NCI-H510A treated with DMSO at 0.1 percent for 48 hours (cell line): ENCODE data around the gene PRMT5.
"Not testable (repeated sequence)": the region's sequence is repeated elsewhere in the genome, so short reads cannot be mapped to it uniquely, and the experiment has no call there.

Experiments
- DNase-seq: peaks from one replicate; lab custom pipeline; 2025; lab: John Stamatoyannopoulos, UW

The PRMT5 gene

GRCh38 chr14:22932146-22932545 is 3.0 kb upstream of the PRMT5 start:
- no peak for DNase-seq

DNA sequence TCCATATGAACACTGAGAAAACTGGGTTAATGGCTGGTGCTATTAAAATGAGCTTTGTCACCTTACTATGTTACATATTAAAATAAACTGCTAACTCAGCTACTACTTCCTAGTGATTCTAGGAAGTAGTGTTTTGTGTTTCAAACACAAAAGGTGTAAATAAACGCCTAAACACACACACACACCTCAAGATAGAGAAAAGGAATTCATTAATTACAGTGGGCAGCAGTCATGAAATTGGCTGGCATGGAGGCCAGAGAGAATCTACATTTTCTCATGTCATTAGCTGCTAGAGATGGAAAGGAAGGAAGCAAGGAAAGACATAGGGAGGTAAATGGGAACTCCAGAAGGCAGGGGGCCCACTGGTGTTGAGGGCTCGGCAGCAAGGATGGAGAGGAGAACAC is 787 bp upstream of the PRMT5 start:
- no peak for DNase-seq

- DNase-seq, result no peak
Measured at GRCh38 chr14:22928237-22929103, 706 bp downstream of the PRMT5 start.

- no peak for DNase-seq
Measured at GRCh38 chr14:22926316-22926715, 2.9 kb downstream of the PRMT5 start.

DNA sequence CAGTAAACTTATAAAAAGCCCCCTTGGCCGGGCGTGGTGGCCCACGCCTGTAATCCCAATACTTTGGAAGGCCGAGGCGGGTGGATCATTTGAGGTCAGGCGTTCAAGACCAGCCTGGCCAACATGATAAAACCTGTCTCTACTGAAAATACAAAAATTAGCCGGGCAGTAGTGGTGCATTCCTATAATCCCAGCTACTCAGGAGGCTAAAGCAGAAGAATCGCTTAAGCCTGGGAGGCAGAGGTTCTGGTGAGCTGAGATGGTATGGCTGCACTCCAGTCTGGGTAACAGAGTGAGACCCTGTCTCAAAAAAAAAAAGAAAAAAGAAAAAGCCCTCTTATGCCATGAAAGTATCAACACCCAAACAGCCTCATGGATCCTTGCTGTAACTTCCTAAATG is 3.7 kb downstream of the PRMT5 start:
- DNase-seq, result no peak

- no peak for DNase-seq
Measured at GRCh38 chr14:22923746-22924145, 5.4 kb downstream of the PRMT5 start.

DNA sequence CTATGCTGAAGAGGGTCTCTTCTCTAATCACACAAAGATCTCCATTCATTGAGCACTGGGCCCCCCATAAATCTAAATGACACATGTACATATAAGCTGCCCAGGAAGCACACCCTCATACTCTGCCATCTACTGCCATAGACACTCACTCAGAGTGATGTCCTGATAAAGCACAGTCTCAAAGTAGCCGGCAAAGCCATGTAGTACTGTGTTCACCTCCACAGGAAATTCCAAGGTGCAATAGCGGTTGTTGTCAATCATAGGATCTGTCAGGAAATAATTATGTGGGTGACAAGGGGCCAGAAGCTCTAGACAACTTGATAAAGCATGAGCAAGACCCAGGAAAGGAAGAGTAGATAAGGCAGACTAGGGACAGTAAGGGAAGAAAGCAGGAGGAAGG is 6.9 kb downstream of the PRMT5 start:
- no peak for DNase-seq

GRCh38 chr14:22920697-22921096 is 8.5 kb downstream of the PRMT5 start:
- DNase-seq, result no peak

DNA sequence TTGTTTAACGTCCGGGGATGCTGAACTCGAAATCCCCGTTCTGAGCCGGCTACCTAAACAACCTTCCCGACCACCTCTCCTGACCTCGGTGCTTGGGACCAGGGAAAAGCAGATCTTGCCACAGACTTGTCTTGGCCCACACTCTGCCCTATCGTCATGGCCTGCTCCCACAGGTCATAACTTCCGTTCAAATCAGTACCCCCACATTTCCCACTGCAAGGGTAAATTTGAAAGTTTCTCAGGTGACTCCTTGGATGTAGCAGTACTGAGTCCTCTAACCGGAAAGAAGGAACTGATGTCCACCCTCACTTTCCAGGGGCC is 9.6 kb downstream of the PRMT5 start:
- DNase-seq, result no peak

DNA sequence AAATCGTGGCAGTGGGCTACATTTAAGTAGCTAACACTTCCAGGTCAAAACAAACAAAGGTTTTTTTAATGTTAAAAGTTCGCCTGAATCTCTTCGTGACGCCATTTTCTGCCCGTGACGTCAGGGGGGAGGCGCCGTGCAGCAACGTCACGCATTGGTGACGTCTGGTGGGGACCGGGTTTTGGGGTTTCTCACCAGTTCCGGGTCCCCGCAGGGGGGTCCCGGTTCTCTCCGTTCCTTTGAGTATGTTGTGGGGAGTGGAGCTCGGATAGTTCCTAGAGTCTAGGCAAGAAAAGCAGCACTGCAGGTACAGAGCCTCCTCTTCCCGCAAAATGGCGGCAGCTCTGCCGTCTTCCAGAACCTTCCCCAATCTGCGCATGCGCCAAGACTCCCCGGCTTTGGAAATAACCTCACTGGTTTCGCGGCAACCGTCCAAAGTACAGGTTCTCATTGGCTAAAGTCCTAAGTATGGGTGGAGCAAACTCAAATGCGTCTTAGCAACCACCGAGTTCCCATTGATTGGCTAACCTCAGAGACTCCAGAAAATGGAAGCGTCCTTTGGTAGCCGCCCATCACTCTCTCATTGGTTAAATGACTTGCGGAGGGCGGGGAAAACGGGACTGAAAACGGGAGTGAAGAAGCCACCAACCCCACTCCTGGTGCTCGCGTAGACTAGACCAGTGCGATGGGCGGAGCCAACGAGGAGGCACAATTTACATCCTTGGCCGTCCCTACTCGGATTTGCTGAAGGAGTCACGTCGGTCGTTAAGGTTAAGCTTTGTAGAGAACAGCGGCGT is 10.2 kb downstream of the PRMT5 start, which contains the start of gene RBM23:
RBM23 (minus strand) TSS at position 346 of the 797 bp plus-strand sequence.
- peak; percentile 99 for DNase-seq

DNA sequence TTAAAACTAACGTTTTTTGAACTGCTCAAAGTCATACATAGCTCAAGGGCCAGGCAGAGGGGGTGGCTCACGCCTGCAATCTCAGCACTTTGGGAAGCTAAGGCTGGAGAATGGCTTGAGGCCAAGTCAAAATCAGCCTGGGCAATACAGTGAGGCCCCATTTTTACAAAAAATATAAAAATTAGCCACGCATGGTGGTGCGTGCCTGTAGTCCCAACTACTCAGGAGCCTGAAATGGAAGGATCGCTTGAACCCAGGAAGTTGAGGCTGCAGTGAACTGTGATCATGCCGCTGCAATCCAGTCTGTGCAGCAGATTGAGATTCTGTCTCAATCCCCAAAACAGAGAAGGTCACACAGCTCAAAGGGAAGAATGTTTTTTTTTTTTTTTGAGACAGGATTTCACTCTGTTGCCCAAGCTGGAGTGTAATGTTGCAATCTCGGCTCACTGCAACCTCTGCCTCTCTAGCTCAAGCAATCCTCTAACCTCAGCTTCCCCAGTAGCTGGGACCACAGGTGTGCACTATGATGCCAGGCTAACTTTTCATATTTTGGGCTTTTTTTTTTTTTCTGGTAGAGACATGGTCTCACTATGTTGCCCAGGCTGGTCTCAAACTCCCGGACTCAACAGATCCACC is 13.2 kb downstream of the PRMT5 start:
- no peak for DNase-seq

- DNase-seq, result not testable (repeated sequence)
Measured at GRCh38 chr14:22914836-22915235, 14.3 kb downstream of the PRMT5 start.

DNA sequence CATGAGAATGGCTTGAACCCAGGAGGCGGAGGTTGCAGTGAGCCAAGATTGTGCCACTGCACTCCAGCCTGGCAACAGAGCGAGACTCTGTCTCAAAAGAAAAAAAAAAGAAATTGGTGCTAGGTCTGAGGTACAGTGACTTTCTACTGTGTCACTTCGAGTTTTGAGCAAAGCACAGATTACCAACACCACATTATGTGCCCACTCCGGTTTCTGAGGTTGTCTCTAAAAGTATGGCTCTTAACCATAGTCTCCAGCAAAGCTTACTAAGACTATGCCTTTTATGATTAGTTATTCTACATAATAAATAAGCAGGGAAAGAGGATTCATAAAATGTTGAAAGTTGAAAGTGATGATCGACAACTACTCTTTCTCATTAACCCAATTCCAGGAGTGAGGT is 18.3 kb downstream of the PRMT5 start:
- no peak for DNase-seq

DNA sequence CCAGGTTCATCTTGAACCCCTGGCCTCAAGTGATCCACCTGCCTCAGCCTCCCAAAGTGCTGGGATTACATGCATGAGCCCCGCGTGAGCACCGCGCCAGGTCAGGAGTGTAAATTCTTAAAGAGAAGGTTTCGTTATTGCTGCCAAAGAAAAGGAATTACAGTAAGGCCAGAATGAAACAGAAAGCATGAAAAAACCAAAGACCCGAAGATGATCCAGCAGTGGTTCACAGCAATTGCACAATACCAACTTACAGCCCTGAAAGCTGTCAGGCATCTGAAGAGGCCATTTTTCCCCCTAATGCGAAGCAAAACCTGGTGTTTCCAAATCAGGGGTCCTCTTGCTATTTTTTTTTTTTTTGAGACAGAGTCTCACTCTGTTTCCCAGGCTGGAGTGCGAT is 20.6 kb downstream of the PRMT5 start:
- DNase-seq, result no peak

DNA sequence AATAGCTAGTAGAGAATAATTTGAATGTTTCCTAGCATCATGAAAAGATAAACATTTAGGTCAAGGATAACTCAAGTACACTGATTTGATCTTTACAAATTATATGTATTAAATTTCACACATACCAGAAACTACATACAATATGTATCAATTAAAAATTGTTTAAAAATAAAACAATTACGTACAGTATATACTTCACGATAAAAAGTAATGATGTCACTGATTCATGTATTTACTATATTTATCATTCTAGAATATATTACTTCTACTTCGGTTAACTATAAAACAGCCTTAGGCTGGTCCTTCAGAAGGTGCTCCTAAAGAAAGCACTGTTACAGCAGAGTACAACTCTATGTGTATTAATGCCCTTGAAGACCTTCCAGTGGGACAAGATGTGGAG is 21.7 kb downstream of the PRMT5 start:
- no peak for DNase-seq

DNA sequence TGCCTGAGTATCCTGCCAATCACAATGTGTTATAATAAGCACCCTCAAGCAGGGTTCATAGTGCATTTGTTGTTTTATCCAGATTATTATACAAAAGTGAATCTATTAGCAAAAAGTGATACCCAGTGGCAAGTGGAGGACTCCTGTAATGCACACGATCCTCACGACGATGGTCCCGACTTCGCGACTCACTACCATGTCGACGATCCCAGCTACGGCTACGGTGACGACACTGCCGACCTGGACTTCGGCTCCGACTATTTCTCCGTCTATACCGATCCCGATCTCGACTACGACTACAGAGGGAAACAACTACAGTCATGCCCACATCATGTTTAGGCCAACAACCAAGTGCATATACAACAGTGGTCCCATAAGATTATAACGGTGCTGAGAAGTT is 23.1 kb downstream of the PRMT5 start:
- DNase-seq, result no peak

DNA sequence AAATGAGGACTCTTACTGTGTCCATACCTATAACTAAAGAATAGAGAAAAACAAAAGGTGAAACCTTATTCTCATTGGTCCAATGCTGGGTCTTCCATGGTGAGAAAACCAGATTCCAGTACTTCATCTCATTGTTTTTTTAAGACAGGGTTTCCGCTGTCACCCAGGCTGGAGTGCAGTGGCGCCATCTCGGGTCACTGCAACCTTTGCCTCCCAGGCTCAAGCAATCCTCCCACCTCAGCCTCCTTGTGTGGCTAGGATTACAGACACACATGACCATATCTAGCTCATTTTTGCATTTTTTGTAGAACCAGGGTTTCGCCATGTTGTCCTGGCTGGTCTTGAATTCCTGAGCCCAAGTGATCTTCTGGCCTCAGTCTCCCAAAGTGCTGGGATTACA is 23.5 kb downstream of the PRMT5 start:
- DNase-seq, result no peak

DNA sequence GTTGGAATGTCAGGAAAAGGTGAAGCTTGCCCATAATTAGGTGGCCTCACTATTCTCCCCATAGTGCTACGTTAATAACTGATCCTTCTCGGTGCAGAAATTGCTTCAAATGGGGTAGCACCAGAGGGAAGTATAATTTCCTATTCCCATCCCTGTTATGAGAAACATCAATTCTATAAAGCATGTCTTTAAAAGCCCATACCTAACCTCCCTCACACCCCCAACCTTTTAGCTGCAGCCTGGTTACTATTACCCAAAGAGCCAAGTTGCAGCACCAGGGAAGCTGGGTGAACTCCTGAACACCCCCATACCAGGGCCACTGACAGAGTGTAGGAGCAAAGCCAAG is 25.5 kb downstream of the PRMT5 start:
- DNase-seq, result no peak

DNA sequence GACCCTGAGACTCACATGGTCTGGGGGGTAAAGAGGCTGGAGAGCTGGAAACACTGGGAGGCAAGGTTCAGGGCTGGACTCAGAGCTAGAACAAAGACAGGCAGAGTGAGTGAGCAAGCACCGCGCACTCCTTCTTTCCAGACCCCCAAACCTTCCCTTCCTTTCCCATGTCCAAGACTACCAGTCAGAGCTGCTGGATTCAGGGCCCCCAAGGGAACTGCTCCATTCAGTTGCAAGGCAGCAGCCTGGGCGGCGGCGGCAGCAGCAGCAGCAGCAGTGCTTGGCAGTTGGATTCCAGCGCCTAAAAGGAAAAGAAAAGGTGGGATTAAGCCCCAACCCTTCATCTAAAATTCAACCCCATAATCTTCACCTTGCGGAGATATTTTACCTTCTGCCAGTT is 27.4 kb downstream of the PRMT5 start:
- no peak for DNase-seq

DNA sequence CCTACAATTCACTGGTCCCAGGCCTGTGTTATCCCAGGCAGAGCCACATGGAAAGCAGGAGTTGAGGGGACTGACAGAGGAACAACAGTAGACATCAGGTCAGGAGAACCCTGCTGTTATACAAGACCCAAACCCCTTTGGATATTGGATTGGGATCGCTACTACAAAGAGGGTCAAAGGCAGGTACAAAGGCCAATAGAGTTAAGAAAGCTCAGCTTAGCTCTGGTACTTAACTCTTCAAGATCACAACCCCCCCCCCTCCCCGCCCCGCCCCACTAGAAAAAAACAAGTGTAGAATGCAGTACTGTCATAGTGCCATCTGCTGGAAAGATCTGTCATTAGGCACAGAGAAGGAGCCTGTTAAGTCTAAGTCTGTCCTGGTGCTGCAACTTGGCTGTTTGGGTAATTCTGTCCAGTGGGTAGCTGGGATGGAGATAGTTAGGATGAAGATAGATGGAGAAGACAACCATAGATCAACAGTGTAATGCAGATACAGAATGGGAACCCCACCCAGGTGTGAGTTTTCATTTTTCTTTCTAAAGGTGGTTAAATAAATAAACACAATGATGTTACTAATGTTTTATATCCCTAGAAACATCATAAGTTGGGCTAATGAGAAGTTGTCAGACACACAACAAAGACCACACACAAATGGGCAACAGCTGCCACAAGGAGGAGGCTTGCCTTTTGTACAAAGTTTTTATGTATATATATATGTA is 28.9 kb downstream of the PRMT5 start:
- peak; percentile 58 for DNase-seq

- DNase-seq, result no peak
Measured at GRCh38 chr14:22898302-22899090, 30.7 kb downstream of the PRMT5 start.

GRCh38 chr14:22897357-22897756 is 31.8 kb downstream of the PRMT5 start:
- DNase-seq, result no peak
